Epithelial cell of proximal tubule (primary cell): Measurements from ENCODE around the gene KCNRG. TPM values are rescaled to one million over a fixed set of nuclear protein-coding genes. Genes with fewer than 3 reads are reported as not detected.

Experiments
- DNase-seq: peaks from one replicate; pipeline ENCODE4 v3.0.0-alpha.2; 2011; ENCODE audit warnings: low read depth
- H3K4me3 ChIP-seq: 2 replicates; pipeline ENCODE4 v1.5.1; 2011; ENCODE audit warnings: low read depth, mild to moderate bottlenecking, low read length
- CTCF ChIP-seq: conservative IDR thresholded peaks from 2 replicates; pipeline ENCODE4 v1.5.1; 2012; ENCODE audit warnings: low read depth, mild to moderate bottlenecking, low read length
- total RNA-seq: library from RNA; depleted of rRNA; stranded (reverse); fragments of >200 nt; gene quantifications from 2 replicates; pipeline ENCODE4 v1.2.3, GENCODE V29; 2015

KCNRG gene
- total RNA-seq, 1 donor from 2014 or later: 2.5 TPM

- TF ChIP-seq CTCF: no peak
- no peak overlapping the region for H3K4me3 ChIP-seq
- DNase-seq: no peak
Measured at GRCh38 chr13:50026788-50027473, 11.7 kb downstream of the KCNRG start.

- DNase-seq: no peak
- H3K4me3 ChIP-seq: no peak overlapping the region
- TF ChIP-seq CTCF: no peak
Measured at GRCh38 chr13:50030315-50030714, 15.1 kb downstream of the KCNRG start.

GRCh38 chr13:50033725-50034124 is 18.5 kb downstream of the KCNRG start:
- no peak overlapping the region for H3K4me3 ChIP-seq
- TF ChIP-seq CTCF: no peak
- DNase-seq: no peak

GRCh38 chr13:50037788-50038187 is 22.5 kb downstream of the KCNRG start:
- no peak overlapping the region for H3K4me3 ChIP-seq
- TF ChIP-seq CTCF: no peak
- no peak for DNase-seq

- TF ChIP-seq CTCF: no peak
- DNase-seq: no peak
- H3K4me3 ChIP-seq: no peak overlapping the region
Measured at GRCh38 chr13:50038266-50038665, 23.0 kb downstream of the KCNRG start.

- H3K4me3 ChIP-seq: no peak overlapping the region
- DNase-seq: no peak
- TF ChIP-seq CTCF: no peak
Measured at GRCh38 chr13:50052478-50052877, 37.2 kb downstream of the KCNRG start.

- no peak for DNase-seq
Measured at GRCh38 chr13:50053844-50054243, 38.6 kb downstream of the KCNRG start.

More at GRCh38 chr13:50053844-50054243, 38.6 kb downstream of the KCNRG start:
- no peak overlapping the region for H3K4me3 ChIP-seq
- no peak for TF ChIP-seq CTCF
